Nephron (organoid): ENCODE data around the gene MYOCOS.

Experiments used
- H3K27ac Mint-ChIP-seq, 3 experiments: 2 replicates each; pipeline ENCODE4 v1.8.0; 2020; ENCODE audit warnings: mixed read lengths in 3 of 3, mild to moderate bottlenecking in 2 of 3, moderate library complexity in 1 of 3
- H3K27me3 Mint-ChIP-seq: 2 replicates; pipeline ENCODE4 v1.8.0; 2021; ENCODE audit warnings: low read depth, mild to moderate bottlenecking, moderate library complexity, mixed read lengths
- H3K36me3 Mint-ChIP-seq: 2 replicates; pipeline ENCODE4 v1.8.0; 2020; ENCODE audit warnings: low read depth, mixed read lengths
- H3K4me1 Mint-ChIP-seq: 2 replicates; pipeline ENCODE4 v1.8.0; 2020; ENCODE audit warnings: mixed read lengths
- H3K4me3 Mint-ChIP-seq, 3 experiments: 2 replicates each; pipeline ENCODE4 v1.8.0; 2020; ENCODE audit warnings: mild to moderate bottlenecking in 3 of 3, mixed read lengths in 3 of 3, moderate library complexity in 2 of 3
- H3K9me3 Mint-ChIP-seq: 2 replicates; pipeline ENCODE4 v1.8.0; 2020; ENCODE audit warnings: mixed read lengths
- CTCF ChIP-seq, 3 experiments: fragments of 200-600 bp; sonication (generic); IDR thresholded peaks; one replicate each; pipeline ENCODE4 v1.5.0; 2021; ENCODE audit warnings: antibody characterized with exemption in 3 of 3; ENCODE audit not compliant: unreplicated experiment in 3 of 3

The MYOCOS gene

GRCh38 chr1:171585715-171586114, 36.3 kb upstream of the MYOCOS start:
- H3K9me3 Mint-ChIP-seq, result no peaks in the 10 kb centered on the region
- H3K4me3 Mint-ChIP-seq, result no peak overlapping the region
- no peak overlapping the region for H3K27ac Mint-ChIP-seq
- TF ChIP-seq CTCF (IDR thresholded peaks at IDR 0.05; ENCODE audit: unreplicated experiment in 3 of 3), result no peak
- H3K27me3 Mint-ChIP-seq, result no peaks in the 10 kb centered on the region
- H3K36me3 Mint-ChIP-seq, result peaks cover 77% of the 10 kb centered on the region
- H3K4me1 Mint-ChIP-seq, result no peaks in the 10 kb centered on the region

- Mint-ChIP-seq H3K4me1 (no peaks in the 10 kb centered on the region), H3K27ac (no peak overlapping the region), H3K27me3 (no peaks in the 10 kb centered on the region), H3K9me3 (no peaks in the 10 kb centered on the region), H3K36me3 (peaks cover 86% of the 10 kb centered on the region), H3K4me3 (no peak overlapping the region)
- TF ChIP-seq CTCF (IDR thresholded peaks at IDR 0.05; ENCODE audit: unreplicated experiment in 3 of 3), result no peak
Measured at GRCh38 chr1:171588230-171588629, 33.8 kb upstream of the MYOCOS start.

- TF ChIP-seq CTCF (IDR thresholded peaks at IDR 0.05; ENCODE audit: unreplicated experiment in 3 of 3), result no peak
- Mint-ChIP-seq H3K27me3 (no peaks in the 10 kb centered on the region), H3K36me3 (peaks cover 74% of the 10 kb centered on the region), H3K4me1 (no peaks in the 10 kb centered on the region), H3K27ac (no peak overlapping the region), H3K4me3 (no peak overlapping the region), H3K9me3 (no peaks in the 10 kb centered on the region)
Measured at GRCh38 chr1:171590022-171590421, 32.0 kb upstream of the MYOCOS start.

GRCh38 chr1:171595324-171595723, 26.7 kb upstream of the MYOCOS start:
- Mint-ChIP-seq H3K27me3 (no peaks in the 10 kb centered on the region), H3K9me3 (no peaks in the 10 kb centered on the region), H3K4me1 (no peaks in the 10 kb centered on the region), H3K36me3 (peaks cover 67% of the 10 kb centered on the region), H3K4me3 (no peak overlapping the region), H3K27ac (peak overlapping the region in 1 of 3 experiments; percentile 83)
- TF ChIP-seq CTCF (IDR thresholded peaks at IDR 0.05; ENCODE audit: unreplicated experiment in 3 of 3), result no peak

GRCh38 chr1:171596119-171596518, 25.9 kb upstream of the MYOCOS start:
- Mint-ChIP-seq H3K4me3 (no peak overlapping the region), H3K27me3 (no peaks in the 10 kb centered on the region), H3K9me3 (no peaks in the 10 kb centered on the region), H3K27ac (peak overlapping the region in 2 of 3 experiments; percentile 23 to 83), H3K36me3 (peaks cover 59% of the 10 kb centered on the region), H3K4me1 (no peaks in the 10 kb centered on the region)
- no peak for TF ChIP-seq CTCF (IDR thresholded peaks at IDR 0.05; ENCODE audit: unreplicated experiment in 3 of 3)

- H3K4me3 Mint-ChIP-seq, result no peak overlapping the region
- TF ChIP-seq CTCF (IDR thresholded peaks at IDR 0.05; ENCODE audit: unreplicated experiment in 3 of 3), result no peak
- no peaks in the 10 kb centered on the region for H3K27me3 Mint-ChIP-seq
- H3K9me3 Mint-ChIP-seq, result no peaks in the 10 kb centered on the region
- H3K4me1 Mint-ChIP-seq, result no peaks in the 10 kb centered on the region
- peaks cover 53% of the 10 kb centered on the region for H3K36me3 Mint-ChIP-seq
- H3K27ac Mint-ChIP-seq, result peak overlapping the region in 1 of 3 experiments; percentile 83
Measured at GRCh38 chr1:171596705-171597104, 25.3 kb upstream of the MYOCOS start.
